Measurements from ENCODE around the gene CFAP20DC. TPM values are rescaled to one million over a fixed set of nuclear protein-coding genes. Genes with fewer than 3 reads are reported as not detected.
"Not testable (repeated sequence)": the region's sequence is repeated elsewhere in the genome, so short reads cannot be mapped to it uniquely, and the experiment has no call there.

Gene CFAP20DC
- total RNA-seq, 1 donor from 2014 or later, result 5.4 TPM

GRCh38 chr3:58824777-58825176, 225.0 kb downstream of the CFAP20DC start:
- no peak for DNase-seq (ENCODE audit: extremely low spot score in 2 of 2)
- Histone ChIP-seq H3K9me3 (no peaks in the 10 kb centered on the region), H3K27ac (no peak overlapping the region)

DNA sequence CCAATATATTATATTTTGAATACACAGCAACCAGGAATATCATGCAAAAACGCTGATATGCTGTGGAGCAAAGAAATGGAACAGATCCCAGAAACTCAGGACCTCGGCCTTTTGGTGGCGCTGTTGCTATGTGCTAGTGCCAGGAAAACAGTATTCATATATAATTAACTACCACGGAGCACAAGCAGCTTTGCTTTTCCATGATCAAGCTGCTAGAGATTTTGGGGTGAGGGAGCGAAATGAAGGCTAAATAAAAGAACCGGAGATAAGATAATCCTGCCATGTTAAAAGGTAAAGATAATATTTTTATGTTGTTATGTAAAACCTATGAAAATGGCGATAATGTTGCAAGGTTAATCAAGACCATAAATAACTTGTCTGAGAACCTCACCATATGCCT, 225.5 kb downstream of the CFAP20DC start:
- H3K9me3 ChIP-seq, result no peaks in the 10 kb centered on the region
- intact Hi-C loops (cut with DNase I), result no loop called here
- DNase-seq (ENCODE audit: extremely low spot score in 2 of 2), result no peak
- H3K4me3 ChIP-seq, result no peak overlapping the region
- no peaks in the 10 kb centered on the region for H3K4me1 ChIP-seq
- TF ChIP-seq POLR2AphosphoS5 (IDR thresholded peaks at IDR 0.05; ENCODE audit: insufficient read depth in 1 of 2, low read depth in 1 of 2), result no peak
- no peak for TF ChIP-seq POLR2A (IDR thresholded peaks at IDR 0.05)
- TF ChIP-seq, protein P1, sequence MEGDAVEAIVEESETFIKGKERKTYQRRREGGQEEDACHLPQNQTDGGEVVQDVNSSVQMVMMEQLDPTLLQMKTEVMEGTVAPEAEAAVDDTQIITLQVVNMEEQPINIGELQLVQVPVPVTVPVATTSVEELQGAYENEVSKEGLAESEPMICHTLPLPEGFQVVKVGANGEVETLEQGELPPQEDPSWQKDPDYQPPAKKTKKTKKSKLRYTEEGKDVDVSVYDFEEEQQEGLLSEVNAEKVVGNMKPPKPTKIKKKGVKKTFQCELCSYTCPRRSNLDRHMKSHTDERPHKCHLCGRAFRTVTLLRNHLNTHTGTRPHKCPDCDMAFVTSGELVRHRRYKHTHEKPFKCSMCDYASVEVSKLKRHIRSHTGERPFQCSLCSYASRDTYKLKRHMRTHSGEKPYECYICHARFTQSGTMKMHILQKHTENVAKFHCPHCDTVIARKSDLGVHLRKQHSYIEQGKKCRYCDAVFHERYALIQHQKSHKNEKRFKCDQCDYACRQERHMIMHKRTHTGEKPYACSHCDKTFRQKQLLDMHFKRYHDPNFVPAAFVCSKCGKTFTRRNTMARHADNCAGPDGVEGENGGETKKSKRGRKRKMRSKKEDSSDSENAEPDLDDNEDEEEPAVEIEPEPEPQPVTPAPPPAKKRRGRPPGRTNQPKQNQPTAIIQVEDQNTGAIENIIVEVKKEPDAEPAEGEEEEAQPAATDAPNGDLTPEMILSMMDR (IDR thresholded peaks at IDR 0.05), result no peak
- H3K27me3 ChIP-seq, result no peaks in the 10 kb centered on the region
- no peaks in the 10 kb centered on the region for H3K36me3 ChIP-seq
- no peak overlapping the region for H3K27ac ChIP-seq

More at GRCh38 chr3:58824777-58825176, 225.0 kb downstream of the CFAP20DC start:
- TF ChIP-seq POLR2A (IDR thresholded peaks at IDR 0.05) (no peak), POLR2AphosphoS5 (IDR thresholded peaks at IDR 0.05; ENCODE audit: insufficient read depth in 1 of 2, low read depth in 1 of 2) (no peak)
- TF ChIP-seq, protein P1 (IDR thresholded peaks at IDR 0.05), result no peak
- H3K36me3 ChIP-seq, result no peaks in the 10 kb centered on the region
- intact Hi-C loops (cut with DNase I), result no loop called here
- H3K4me3 ChIP-seq, result no peak overlapping the region
- H3K27me3 ChIP-seq, result no peaks in the 10 kb centered on the region
- H3K4me1 ChIP-seq, result no peaks in the 10 kb centered on the region

- H3K9me3 ChIP-seq; H3K36me3 ChIP-seq; DNase-seq (ENCODE audit: extremely low spot score in 2 of 2); H3K4me3 ChIP-seq; H3K4me1 ChIP-seq; H3K27me3 ChIP-seq; intact Hi-C loops (cut with DNase I); H3K27ac ChIP-seq: not testable (repeated sequence)
Measured at GRCh38 chr3:58806551-58807244, 243.1 kb downstream of the CFAP20DC start.

GRCh38 chr3:58804914-58805313, 244.9 kb downstream of the CFAP20DC start:
- TF ChIP-seq POLR2A (IDR thresholded peaks at IDR 0.05) (no peak), POLR2AphosphoS5 (IDR thresholded peaks at IDR 0.05; ENCODE audit: insufficient read depth in 1 of 2, low read depth in 1 of 2) (no peak)
- TF ChIP-seq, protein P1 (IDR thresholded peaks at IDR 0.05), result no peak

DNA sequence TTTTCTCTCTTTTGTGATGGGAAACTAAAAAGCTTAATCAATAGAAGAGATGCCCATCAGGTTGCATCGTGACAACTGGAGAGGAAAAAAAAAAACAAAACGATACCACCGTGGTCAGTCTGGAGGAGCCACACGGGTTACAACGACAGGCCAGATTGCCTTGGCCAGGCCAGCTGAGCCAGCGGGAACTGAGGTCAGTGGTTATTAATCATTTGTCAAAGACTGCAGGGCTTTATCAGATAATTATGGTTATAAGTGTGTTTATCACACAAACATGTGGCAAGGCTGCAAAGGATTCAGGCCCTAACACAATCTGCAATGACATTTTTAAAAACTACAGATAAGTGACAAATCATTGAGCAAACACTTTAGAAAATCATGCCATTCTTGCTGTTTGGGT, 248.3 kb downstream of the CFAP20DC start:
- Histone ChIP-seq H3K27ac (no peak overlapping the region), H3K4me1 (no peaks in the 10 kb centered on the region), H3K9me3 (no peaks in the 10 kb centered on the region), H3K4me3 (no peak overlapping the region), H3K36me3 (no peaks in the 10 kb centered on the region), H3K27me3 (no peaks in the 10 kb centered on the region)
- intact Hi-C loops (cut with DNase I), result no loop called here
- no peak for DNase-seq (ENCODE audit: extremely low spot score in 2 of 2)
- TF ChIP-seq, protein P1 (IDR thresholded peaks at IDR 0.05), result no peak
- no peak for TF ChIP-seq POLR2A (IDR thresholded peaks at IDR 0.05)
- no peak for TF ChIP-seq POLR2AphosphoS5 (IDR thresholded peaks at IDR 0.05; ENCODE audit: insufficient read depth in 1 of 2, low read depth in 1 of 2)

More at GRCh38 chr3:58804914-58805313, 244.9 kb downstream of the CFAP20DC start:
- no peak for DNase-seq (ENCODE audit: extremely low spot score in 2 of 2)
- H3K36me3 ChIP-seq, result no peaks in the 10 kb centered on the region
- H3K4me1 ChIP-seq, result no peaks in the 10 kb centered on the region
- H3K27me3 ChIP-seq, result no peaks in the 10 kb centered on the region
- H3K4me3 ChIP-seq, result no peak overlapping the region
- no peaks in the 10 kb centered on the region for H3K9me3 ChIP-seq
- intact Hi-C loops (cut with DNase I), result no loop called here
- no peak overlapping the region for H3K27ac ChIP-seq

All from vagina (tissue), 2 donors.